Transverse colon (tissue), 4 donors: Measurements from ENCODE around the gene ABCC10.
"Not testable (repeated sequence)": the region's sequence is repeated elsewhere in the genome, so short reads cannot be mapped to it uniquely, and the experiment has no call there.

ENCODE experiments used
- EP300 ChIP-seq: sonication (generic); formaldehyde crosslinking; IDR thresholded peaks from one replicate; pipeline ENCODE4 v1.6.1; 2017; ENCODE audit warnings: antibody characterized with exemption, low read depth
- POLR2A ChIP-seq: fragments of 450-650 bp; IDR thresholded peaks from one replicate; pipeline ENCODE4 v1.6.1; 2016; ENCODE audit warnings: antibody characterized with exemption, mild to moderate bottlenecking, moderate library complexity
- POLR2AphosphoS5 ChIP-seq, 3 donors: sonication (generic); formaldehyde crosslinking; IDR thresholded peaks; one replicate each; pipeline ENCODE4 v1.6.1; 2016; ENCODE audit warnings: antibody characterized with exemption in 3 of 3
- TF ChIP-seq, protein P1 (sequence below), 5 experiments: fragments of 200-600 bp in 3 of 5; fragments of 450-650 bp in 2 of 5; sonication (generic) in 3 of 5; IDR thresholded peaks; 1 replicate in 2 of 5; 2 replicates in 3 of 5; pipeline ENCODE4 v1.5.1; 2016 to 2017; ENCODE audit warnings: antibody characterized with exemption in 5 of 5, inconsistent platforms in 3 of 5, mild to moderate bottlenecking in 2 of 5, moderate library complexity in 1 of 5

DNA sequence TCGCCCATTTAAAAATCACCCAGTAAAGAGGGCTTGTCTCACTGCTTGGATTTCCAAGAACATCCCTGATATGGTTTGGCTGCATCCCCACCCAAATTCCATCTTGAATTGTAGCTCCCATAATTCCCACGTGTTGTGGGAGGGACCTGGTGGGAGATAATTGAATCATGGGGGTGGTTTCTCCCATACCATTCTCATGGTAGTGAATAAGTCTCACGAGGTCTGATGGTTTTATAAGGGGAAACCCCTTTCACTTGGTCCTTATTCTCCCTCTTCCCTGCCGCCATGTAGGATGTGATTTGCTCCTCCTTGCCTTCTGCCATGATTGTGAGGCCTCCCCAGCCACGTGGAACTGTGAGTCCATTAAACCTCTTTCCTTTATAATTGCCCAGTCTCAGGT is 39.9 kb downstream of the ABCC10 start:
- TF ChIP-seq, protein P1, sequence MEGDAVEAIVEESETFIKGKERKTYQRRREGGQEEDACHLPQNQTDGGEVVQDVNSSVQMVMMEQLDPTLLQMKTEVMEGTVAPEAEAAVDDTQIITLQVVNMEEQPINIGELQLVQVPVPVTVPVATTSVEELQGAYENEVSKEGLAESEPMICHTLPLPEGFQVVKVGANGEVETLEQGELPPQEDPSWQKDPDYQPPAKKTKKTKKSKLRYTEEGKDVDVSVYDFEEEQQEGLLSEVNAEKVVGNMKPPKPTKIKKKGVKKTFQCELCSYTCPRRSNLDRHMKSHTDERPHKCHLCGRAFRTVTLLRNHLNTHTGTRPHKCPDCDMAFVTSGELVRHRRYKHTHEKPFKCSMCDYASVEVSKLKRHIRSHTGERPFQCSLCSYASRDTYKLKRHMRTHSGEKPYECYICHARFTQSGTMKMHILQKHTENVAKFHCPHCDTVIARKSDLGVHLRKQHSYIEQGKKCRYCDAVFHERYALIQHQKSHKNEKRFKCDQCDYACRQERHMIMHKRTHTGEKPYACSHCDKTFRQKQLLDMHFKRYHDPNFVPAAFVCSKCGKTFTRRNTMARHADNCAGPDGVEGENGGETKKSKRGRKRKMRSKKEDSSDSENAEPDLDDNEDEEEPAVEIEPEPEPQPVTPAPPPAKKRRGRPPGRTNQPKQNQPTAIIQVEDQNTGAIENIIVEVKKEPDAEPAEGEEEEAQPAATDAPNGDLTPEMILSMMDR (IDR thresholded peaks at IDR 0.05), result not testable (repeated sequence)
- TF ChIP-seq POLR2AphosphoS5 (IDR thresholded peaks at IDR 0.05); POLR2A; EP300: not testable (repeated sequence)
